SK-MEL-5 (cell line): ENCODE results near the gene ANO10. TPM values are rescaled to one million over a fixed set of nuclear protein-coding genes. Genes with fewer than 3 reads are reported as not detected.
"Not testable (repeated sequence)": the region's sequence is repeated elsewhere in the genome, so short reads cannot be mapped to it uniquely, and the experiment has no call there.

Experiments
- DNase-seq: peaks from one replicate; pipeline ENCODE4 v3.0.0-alpha.2; 2016; ENCODE audit warnings: low read depth, low spot score
- in situ Hi-C: cut with HindIII; loops from 2 replicates; pipeline ENCODE4 v1.10.0; 2016; ENCODE audit warnings: low sequenced_read_pairs, high pct_unique_total_duplicates, low pct_unique_long_range_greater_than_20kb
- total RNA-seq: library from RNA; depleted of rRNA; stranded (reverse); fragments of >200 nt; shearing (Covaris generic); gene quantifications from 2 replicates; pipeline ENCODE4 v1.2.3, GENCODE V29; 2014

The ANO10 gene
- total RNA-seq, 1 experiment from 2014 or later: 16.1 TPM

- in situ Hi-C loops: no loop called here
- no peak for DNase-seq
These were observed 84.6 kb downstream of the ANO10 start for GRCh38 chr3:43537225-43537624.

- DNase-seq: no peak
- in situ Hi-C loops: no loop called here
These were observed 87.1 kb downstream of the ANO10 start for GRCh38 chr3:43534675-43535074.

DNA sequence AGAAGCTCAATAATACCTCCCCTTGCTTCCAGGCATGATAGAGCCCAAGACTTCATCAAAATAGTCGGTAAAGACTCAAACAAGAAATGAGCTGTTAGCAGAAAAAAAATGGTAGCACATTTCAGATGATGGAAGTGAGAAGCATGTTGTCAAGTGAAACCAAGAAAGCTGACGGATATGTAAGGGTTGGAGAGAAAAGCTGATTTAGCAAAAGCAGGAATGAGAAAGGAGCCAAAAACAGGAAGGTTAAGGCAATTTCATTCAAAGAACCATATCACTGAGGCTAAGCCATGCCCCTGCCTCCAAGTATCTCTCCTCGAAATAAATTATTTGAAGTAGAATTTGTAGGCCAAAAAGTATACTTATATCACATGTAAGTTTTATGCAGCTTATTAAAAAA is 88.8 kb downstream of the ANO10 start:
- DNase-seq: no peak
- in situ Hi-C loops: no loop called here

GRCh38 chr3:43531835-43532234 is 90.0 kb downstream of the ANO10 start:
- in situ Hi-C loops: no loop called here
- no peak for DNase-seq

DNA sequence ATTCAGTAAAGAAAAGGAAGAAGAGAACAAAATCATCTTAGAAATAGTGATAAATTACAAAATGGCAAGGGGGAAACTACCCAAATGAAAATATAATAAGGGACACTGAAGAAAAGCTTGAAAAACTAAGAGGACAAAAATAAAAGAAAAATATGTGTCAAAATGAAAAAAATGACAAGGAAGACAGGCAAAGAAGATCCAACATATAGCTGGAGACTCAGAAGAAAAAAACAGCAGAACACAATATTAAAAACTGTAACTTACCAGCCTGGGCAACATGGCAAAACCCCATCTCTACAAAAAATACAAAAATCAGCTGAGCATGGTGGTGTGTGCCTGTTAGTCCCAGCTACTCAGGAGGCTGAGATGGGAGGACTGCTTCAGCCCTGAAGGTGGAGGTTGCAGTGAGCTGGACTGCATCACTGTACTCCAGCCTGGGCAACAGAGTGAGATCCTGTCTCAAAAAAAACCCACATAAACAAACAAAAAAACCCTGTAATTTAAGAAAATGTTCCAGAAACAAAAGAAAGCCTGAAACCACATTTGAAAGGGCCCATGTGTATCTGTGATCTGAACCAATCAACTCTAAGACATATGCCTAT is 93.2 kb downstream of the ANO10 start:
- in situ Hi-C loops: no loop called here
- DNase-seq: no peak

GRCh38 chr3:43526956-43527355 is 94.9 kb downstream of the ANO10 start:
- DNase-seq: no peak
- in situ Hi-C loops: no loop called here

GRCh38 chr3:43525941-43526607 is 95.7 kb downstream of the ANO10 start:
- no peak for DNase-seq
- in situ Hi-C loops: no loop called here

DNA sequence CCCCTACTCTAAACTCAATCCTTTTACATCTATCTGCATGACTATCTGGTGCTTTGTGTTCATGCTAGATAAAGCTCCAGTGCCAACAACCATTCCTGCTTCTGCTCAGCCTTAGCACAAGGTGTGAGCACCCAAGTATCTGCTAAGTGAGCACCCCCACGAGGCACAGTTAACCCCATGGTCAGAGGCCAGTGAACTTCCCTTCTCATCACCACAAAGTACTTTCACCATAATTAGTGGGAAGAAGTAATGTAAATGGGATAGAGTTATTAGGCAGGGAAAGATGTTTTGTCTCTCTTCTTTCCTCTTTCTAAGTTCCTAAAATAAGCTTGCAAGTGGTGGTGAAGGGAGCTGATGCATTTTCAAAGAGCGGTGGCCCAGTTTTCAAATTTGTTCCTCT is 96.4 kb downstream of the ANO10 start:
- in situ Hi-C loops: no loop called here
- DNase-seq: no peak

DNA sequence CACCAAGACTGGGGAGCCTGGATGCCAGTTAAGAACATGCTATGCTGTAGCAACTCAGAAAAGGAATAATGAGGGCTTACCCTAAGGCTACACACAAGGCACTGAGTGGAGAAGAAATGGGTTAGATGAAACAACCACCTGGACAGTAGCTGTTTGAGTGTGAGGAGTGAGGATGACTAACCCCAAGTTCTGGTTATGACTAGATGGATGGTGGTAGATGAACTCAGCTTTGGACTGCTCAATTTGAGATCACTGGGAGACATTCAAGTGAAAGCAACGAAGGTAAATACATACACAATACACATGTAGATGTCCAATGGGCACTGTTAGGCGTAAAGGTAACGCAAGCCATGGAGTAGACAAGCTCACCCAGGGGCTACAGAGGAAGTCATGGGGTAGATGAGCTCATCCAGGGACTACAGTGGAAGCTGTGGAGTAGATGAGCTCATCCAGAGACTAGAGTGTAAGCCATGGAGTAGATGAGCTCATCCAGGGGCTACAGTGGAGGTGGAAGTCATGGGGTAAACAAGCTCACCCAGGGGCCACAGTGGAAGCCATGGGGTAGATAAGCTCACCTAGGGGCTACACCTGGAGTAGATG is 98.3 kb downstream of the ANO10 start:
- no peak for DNase-seq
- in situ Hi-C loops: no loop called here

DNA sequence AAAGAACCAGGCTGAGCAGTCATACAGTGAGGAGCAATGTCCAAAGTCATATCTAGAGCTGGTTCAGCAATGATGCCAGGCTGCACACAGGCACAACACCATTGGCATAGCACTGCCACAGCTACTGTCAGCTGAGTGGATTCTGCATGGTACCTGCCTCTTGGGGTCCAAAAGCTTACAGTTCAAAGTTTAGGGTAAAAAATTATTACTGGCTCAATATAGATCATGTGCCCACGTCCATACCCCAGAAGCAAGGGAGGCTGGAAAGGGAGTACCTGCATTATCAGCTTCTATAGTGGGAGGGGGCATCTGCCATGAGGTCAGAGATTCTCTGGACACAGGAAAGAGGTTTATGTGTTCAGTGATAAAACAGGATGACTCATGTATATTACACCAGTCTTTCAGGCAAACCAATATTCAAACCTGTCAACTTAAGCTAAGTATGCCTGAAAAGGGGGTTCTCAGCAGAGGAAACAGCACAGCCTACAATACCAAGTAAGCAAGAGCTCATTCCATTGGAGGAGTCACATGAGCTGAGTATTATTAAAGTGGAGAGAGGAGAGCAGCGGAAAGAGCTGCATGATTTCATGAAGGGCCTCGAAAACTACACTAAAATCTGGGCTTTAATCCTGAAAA is 99.0 kb downstream of the ANO10 start:
- in situ Hi-C loops: no loop called here
- DNase-seq: no peak

- in situ Hi-C loops: no loop called here
- no peak for DNase-seq
These were observed 99.9 kb downstream of the ANO10 start for GRCh38 chr3:43521941-43522340.

- in situ Hi-C loops, DNase-seq: not testable (repeated sequence)
These were observed 103.3 kb downstream of the ANO10 start for GRCh38 chr3:43518515-43518914.

DNA sequence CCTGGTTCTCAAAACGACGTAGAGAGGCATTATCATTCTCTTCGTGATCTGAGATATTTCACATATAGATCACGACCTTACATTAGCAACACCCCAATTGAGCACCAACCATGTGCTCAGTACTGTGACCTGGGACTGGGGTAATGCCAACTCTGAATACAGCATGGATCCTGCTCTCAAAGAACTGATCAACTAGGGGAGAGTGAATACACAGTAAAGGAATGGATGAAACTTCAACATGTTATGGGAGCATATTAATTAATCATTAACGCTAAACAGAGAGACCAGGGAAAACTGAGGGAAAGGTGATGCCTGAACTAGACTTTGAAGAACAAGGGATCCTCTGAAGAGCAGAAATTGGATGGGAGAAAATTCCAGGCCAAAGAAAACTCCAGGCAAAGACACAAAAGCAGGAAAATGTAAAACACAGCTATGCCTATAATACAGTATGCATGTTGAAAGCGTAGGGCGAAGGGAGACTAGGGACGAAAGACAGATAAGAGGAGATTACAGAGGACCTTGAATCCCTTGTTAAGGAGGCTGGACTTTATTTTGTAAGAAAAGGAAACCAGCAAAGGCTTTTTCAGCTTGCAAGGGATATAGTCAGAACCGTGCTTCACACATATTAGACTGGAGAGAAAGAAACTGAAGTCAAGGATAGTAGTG is 105.7 kb downstream of the ANO10 start:
- in situ Hi-C loops: no loop called here
- no peak for DNase-seq

DNA sequence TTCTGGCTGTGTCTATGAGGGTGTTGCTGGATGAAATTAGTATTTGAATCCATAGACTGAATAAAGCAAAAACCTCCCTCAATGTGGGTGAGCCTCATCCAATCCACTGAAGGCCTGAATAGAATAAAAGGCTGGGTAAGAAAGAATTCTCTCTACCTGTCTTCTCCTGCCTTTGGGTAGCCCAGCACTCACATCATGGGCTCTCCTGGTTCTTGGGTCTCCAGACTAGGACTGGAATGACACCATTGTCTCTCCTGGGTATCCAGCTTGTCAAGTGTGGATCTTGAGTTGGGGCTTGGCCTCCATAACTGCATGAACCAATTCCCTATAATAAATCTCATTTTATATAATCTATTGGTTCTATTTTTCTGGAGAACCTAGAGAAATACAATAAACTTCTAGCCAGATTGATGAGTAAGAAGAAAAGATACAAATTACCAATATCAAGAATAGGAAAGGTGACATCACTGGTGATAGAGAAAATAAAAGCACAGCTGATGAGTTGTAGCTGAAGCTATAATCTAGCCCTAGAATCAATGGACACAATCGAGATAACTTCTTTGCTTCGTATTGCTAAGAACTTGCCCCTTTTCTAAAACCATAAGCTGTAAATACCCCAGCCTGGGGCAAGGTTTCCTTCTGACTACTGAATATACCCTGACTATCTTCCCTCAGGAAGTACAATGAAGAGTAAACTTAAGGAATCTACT is 106.4 kb downstream of the ANO10 start:
- in situ Hi-C loops: no loop called here
- no peak for DNase-seq

DNA sequence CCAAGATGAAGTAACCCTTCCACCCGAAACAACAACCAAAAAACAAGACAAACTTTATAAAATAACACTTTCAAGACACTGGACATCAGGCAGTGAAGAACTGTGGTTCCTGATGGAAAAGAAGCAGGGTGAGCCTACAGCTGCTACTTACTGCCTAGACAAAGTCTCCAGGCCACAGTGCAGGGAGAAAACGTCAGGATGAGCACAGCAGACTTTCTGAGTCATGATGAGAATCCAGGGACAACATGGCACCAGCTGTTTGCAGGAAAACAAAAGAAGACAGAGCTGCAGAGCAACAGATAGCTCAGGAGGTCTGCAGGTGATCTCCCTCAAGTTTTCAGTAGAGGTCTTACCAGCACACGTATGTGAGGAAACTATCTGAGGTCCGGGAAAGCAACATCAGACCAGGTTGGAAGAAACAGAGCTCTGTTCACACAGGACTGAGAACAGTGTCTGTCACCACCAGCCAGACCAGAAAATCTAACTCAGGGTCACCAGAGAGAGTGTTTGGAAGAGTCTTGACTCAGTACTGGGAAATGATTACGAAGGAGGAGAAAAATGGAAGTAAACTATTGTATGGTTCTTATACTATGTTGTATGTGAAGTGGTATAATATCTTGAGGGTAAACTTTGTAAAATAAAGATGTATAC is 108.9 kb downstream of the ANO10 start:
- no peak for DNase-seq
- in situ Hi-C loops: no loop called here

- in situ Hi-C loops: loop anchor here (10.0 kb wide), 1 partner anchor 542 kb away; no protein-coding TSS in a partner anchor
- no peak for DNase-seq
These were observed 115.2 kb downstream of the ANO10 start for GRCh38 chr3:43506644-43507043.

GRCh38 chr3:43505351-43505750 is 116.5 kb downstream of the ANO10 start:
- DNase-seq: no peak
- in situ Hi-C loops: loop anchor here (10.0 kb wide), 1 partner anchor 541 kb away; no protein-coding TSS in a partner anchor
